ENCODE data around the gene VAMP2.

VAMP2 gene

DNA sequence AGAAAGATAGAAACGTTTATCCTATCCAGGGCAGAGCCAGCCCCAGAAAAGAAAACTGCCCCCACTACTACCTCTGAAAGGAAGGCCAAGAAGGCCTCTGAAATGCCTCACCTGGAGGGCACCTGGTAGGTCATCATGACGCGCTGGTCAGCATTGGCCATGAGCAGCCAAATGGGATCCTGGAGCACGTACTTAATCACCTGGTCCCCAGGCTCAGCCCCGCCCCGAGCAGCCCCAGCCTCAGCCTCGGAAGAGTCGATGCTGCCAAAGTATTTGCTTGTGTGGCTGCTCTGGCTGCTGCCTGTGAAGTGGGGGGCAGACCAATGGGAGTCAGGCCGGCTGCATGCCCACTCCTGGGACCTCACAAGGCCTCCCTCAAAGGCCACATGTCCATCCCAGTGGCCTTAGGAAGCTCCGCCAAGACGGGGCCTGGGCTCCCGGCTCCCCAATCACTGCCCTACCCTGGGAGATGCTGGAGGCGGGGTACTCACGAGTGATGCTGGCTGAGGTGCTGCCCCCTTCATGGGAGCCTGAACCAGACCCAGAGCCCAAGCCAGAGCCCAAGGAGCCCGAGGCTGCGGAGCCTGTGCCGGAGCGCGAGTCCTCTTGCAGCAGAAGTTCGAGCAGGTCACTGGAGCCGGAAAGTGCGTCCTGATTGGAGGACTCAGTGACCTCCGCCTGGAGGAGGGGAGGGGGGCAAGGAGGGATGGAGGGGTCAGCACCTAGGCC lies 20.4 kb downstream of the VAMP2 start:
- H3K4me3 ChIP-seq (ENCODE audit: low read depth, low read length) = no peak overlapping the region
- CTCF ChIA-PET = interaction anchor here (5.0 kb wide), 1 partner anchor 8 kb away, joined by 38 read pairs; the partner anchor contains the start of gene PER1
- POLR2A ChIA-PET = interaction anchor here (3.1 kb wide), 1 partner anchor 8 kb away, joined by 9 read pairs; no protein-coding TSS in a partner anchor
- no peak for DNase-seq (ENCODE audit: low read depth, low spot score)
- TF ChIP-seq, protein P1, sequence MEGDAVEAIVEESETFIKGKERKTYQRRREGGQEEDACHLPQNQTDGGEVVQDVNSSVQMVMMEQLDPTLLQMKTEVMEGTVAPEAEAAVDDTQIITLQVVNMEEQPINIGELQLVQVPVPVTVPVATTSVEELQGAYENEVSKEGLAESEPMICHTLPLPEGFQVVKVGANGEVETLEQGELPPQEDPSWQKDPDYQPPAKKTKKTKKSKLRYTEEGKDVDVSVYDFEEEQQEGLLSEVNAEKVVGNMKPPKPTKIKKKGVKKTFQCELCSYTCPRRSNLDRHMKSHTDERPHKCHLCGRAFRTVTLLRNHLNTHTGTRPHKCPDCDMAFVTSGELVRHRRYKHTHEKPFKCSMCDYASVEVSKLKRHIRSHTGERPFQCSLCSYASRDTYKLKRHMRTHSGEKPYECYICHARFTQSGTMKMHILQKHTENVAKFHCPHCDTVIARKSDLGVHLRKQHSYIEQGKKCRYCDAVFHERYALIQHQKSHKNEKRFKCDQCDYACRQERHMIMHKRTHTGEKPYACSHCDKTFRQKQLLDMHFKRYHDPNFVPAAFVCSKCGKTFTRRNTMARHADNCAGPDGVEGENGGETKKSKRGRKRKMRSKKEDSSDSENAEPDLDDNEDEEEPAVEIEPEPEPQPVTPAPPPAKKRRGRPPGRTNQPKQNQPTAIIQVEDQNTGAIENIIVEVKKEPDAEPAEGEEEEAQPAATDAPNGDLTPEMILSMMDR (IDR thresholded peaks at IDR 0.05; ENCODE audit: insufficient read depth, low read length, missing control alignments) = no peak

DNA sequence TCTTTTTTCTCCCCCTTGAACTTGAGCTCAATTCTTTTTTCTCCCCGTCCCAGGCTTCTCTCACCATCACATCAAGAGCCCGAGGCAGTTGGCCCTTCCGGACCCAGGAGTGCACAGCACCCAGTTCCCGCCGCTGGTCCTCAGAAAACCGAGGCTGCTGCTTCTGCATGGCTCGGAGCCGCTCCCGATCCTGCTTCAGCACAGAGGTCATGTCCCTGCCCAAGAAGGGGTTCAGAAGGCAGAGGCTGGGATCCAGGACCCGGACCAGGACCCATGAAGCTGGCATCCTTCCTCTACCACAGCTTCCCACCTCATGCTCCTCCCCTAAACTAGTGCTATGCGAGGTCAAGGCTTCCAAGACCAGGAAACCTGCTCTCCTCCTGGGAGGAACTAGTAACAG lies 21.0 kb downstream of the VAMP2 start:
- DNase-seq (ENCODE audit: low read depth, low spot score) = no peak
- TF ChIP-seq, protein P1 (IDR thresholded peaks at IDR 0.05; ENCODE audit: insufficient read depth, low read length, missing control alignments) = no peak
- H3K4me3 ChIP-seq (ENCODE audit: low read depth, low read length) = no peak overlapping the region
- POLR2A ChIA-PET = interaction anchor here (3.1 kb wide), 1 partner anchor 9 kb away, joined by 9 read pairs; no protein-coding TSS in a partner anchor
- CTCF ChIA-PET = interaction anchor here (5.0 kb wide), 1 partner anchor 9 kb away, joined by 38 read pairs; the partner anchor contains the start of gene PER1

DNA sequence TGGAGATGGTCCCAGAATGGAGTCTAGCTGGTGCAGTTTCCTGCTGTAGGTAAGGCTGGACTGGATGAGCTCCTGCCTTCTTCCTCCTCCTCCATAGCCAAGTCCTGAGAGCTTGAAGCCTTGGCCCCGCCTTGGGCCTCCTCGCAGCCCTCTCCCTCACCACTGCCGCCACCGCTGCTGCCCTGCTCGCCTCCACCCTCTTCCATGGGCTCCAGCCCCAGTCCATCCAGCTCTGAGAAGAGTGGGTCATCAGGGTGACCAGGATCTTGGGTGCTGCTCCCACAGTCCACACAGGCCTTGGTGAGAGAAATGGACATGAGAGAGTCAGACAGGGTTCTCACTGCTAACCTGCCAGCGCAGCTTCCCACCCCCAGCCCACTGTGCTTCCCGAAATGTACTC lies 21.7 kb downstream of the VAMP2 start:
- DNase-seq (ENCODE audit: low read depth, low spot score) = no peak
- H3K4me3 ChIP-seq (ENCODE audit: low read depth, low read length) = no peak overlapping the region
- TF ChIP-seq, protein P1 (IDR thresholded peaks at IDR 0.05; ENCODE audit: insufficient read depth, low read length, missing control alignments) = no peak
- ChIA-PET CTCF (interaction anchor here (0.8 to 5.0 kb wide), 4 partner anchors 10 to 48 kb away, joined by 3 to 38 read pairs (median 22); partner anchors contain the start of genes ALOXE3 and PER1), POLR2A (interaction anchor here (3.1 kb wide), 1 partner anchor 10 kb away, joined by 9 read pairs; no protein-coding TSS in a partner anchor)

DNA sequence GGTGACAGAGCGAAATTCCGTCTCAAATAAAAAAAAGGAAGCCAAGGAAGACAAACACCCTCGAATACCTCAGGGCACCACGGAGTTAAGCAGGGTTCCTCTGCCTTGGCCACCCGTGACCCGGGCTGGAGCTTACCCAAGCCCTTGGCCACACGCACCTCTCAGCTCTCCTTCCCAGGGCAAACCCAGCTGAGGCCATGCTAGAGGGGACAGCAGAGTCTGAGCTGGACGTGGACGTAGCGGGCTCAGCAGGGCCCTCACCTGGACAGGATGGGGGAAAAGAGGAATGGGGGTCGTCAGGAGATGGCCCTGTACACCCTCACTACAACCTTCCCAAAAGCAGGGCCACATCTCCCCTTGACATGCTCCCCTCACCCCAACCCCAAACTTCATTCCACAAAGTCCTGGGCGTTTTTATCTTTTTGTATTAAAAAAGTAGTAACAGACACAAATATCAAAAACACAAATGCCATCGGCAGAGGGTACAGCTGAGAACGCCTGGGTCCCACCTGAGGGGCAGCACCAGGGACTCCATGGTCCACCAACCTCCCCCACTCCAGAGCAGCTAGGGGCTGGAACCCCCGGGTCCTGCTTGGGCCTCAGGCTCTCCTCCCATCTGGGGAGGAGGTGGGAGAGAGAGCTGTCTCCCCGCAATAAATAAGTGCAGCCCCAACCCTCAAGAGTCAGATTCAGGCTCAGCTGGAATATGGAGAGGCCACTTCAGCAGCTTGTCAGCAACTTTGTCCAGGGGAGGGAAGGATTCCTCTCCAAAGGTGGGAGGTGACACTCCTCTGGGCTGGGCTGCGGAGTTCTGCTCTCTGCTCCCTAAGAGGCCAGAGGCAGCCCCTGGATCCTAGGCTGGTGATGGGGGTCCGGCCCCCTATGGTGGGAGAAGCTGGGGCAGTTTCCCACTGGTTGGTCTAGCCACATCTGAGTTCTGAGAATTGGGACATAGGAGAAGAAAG lies 22.4 kb downstream of the VAMP2 start:
- H3K4me3 ChIP-seq (ENCODE audit: low read depth, low read length) = no peak overlapping the region
- TF ChIP-seq, protein P1 (IDR thresholded peaks at IDR 0.05; ENCODE audit: insufficient read depth, low read length, missing control alignments) = no peak
- ChIA-PET CTCF (interaction anchor here (0.8 to 5.0 kb wide), 8 partner anchors 10 to 67 kb away, joined by 3 to 49 read pairs (median 4); partner anchors contain the start of genes ALOXE3 and PER1), POLR2A (interaction anchor here (1.6 to 3.1 kb wide), 2 partner anchors 10 to 13 kb away, joined by 4 to 9 read pairs; no protein-coding TSS in a partner anchor)
- no peak for DNase-seq (ENCODE audit: low read depth, low spot score)

DNA sequence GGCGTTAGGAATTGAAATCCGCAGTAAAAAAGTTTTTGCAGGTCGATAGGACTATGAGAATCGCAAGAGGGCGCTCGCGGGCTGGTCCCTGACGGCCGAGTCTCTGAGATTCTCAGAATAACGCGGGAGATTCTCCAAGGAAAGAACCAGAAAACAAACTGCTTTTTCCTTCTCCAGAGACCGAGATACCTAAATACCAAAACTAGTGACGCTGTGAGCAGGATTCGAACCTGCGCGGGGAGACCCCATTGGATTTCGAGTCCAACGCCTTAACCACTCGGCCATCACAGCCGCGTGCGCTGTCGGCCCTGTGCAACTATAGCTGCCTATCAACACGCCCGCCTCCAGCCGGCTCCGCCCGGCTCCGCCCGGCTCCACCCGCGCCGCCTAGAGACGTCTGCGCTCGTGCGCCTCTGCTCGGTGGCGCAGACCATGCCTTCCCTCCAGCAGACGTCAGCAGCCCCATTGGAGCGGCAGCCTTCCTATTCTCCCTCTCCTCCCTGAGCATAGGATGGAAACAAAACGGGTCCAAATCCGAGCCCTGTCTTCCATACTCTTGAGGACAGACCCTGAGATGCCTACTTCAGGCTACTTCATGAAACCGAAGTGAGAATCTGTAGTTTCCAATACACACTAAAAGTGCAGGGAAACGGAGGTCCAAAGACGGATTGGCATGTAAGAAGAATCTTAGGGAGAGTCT lies 23.9 kb downstream of the VAMP2 start:
- H3K4me3 ChIP-seq (ENCODE audit: low read depth, low read length) = peak overlapping the region; percentile 65
- POLR2A ChIA-PET = interaction anchor here (0.5 to 3.1 kb wide), 6 partner anchors 10 to 29 kb away, joined by 3 to 9 read pairs (median 4); partner anchors contain the start of gene PER1
- CTCF ChIA-PET = interaction anchor here (0.7 to 5.0 kb wide), 24 partner anchors 11 to 159 kb away, joined by 3 to 49 read pairs (median 4); partner anchors contain the start of genes ALOXE3, HES7 and PER1
- DNase-seq (ENCODE audit: low read depth, low spot score) = peak; percentile 85
- TF ChIP-seq, protein P1 (IDR thresholded peaks at IDR 0.05; ENCODE audit: insufficient read depth, low read length, missing control alignments) = peak; percentile 79

Measured in AG04449 (cell line).